ENCODE measurements around the gene ATP8B4.

Gene ATP8B4

DNA sequence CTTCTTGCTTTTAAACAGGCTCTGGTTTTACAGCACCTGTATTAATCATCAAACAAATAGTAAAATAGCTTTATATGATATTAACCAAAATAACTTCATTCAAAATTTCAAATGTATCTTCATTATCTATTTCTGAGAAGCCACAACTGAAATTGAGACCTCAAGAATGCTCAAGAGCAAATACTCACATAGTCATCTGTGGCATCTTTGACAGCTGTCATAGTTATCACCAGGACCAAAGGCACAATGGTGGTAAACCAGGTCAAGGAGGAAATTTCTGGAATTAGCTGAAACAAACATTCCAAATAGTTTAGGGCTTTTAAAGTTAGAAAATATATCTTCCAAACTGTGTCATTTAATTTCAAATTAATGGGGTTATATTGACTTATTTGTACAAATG is 74.6 kb downstream of the ATP8B4 start:
- ChIA-PET CTCF (no interaction called here), POLR2A (no interaction called here)
- DNase-seq (ENCODE audit: extremely low spot score): no peak
- TF ChIP-seq, protein P1, sequence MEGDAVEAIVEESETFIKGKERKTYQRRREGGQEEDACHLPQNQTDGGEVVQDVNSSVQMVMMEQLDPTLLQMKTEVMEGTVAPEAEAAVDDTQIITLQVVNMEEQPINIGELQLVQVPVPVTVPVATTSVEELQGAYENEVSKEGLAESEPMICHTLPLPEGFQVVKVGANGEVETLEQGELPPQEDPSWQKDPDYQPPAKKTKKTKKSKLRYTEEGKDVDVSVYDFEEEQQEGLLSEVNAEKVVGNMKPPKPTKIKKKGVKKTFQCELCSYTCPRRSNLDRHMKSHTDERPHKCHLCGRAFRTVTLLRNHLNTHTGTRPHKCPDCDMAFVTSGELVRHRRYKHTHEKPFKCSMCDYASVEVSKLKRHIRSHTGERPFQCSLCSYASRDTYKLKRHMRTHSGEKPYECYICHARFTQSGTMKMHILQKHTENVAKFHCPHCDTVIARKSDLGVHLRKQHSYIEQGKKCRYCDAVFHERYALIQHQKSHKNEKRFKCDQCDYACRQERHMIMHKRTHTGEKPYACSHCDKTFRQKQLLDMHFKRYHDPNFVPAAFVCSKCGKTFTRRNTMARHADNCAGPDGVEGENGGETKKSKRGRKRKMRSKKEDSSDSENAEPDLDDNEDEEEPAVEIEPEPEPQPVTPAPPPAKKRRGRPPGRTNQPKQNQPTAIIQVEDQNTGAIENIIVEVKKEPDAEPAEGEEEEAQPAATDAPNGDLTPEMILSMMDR (IDR thresholded peaks at IDR 0.05; ENCODE audit: control extremely low read depth, extremely low read depth, low read depth, missing control alignments): no peak

DNA sequence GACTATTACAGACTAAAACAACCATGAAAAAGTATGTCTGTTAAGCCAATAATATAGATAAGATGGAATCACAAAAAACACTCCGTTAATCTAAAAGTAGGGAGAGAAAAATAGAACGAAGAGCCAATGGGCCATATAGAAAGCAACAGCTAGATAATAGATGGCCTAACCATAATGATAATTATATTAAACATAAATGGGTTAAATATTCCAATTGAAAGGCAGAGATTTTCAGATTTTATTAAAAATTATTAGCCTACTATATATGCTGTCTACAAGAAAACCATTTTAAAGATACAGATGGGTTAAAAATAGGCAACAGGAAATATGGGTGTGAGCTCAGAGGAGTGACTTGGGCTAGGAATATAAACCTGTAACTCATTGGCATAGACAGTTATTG is 76.3 kb downstream of the ATP8B4 start:
- POLR2A ChIA-PET: no interaction called here
- TF ChIP-seq, protein P1 (IDR thresholded peaks at IDR 0.05; ENCODE audit: control extremely low read depth, extremely low read depth, low read depth, missing control alignments): no peak
- CTCF ChIA-PET: interaction anchor here (1.4 to 1.8 kb wide), 2 partner anchors 9 to 69 kb away, joined by 3 to 5 read pairs; no protein-coding TSS in a partner anchor
- DNase-seq (ENCODE audit: extremely low spot score): no peak

DNA sequence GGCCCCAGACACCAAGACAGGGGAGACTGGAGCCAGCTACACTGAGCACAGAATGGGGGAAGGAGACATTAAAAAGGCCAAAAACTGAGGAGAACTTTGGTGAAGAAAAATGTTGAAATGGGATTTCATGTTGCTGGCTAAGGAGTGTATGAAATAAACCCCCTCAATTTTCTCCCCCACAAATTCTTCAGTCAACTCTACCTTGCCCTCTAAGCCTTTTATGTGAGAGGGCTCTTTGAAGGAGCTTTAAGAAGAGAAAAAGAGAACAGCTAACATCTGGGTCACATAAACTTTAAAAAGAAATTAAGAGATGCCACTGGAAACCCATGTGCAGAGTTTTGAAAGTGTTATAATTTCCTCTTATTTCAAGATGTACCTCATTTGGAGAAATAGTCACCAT is 88.6 kb downstream of the ATP8B4 start:
- ChIA-PET CTCF (interaction anchor here (1.2 to 1.3 kb wide), 2 partner anchors 12 to 21 kb away, joined by 3 to 4 read pairs; no protein-coding TSS in a partner anchor), POLR2A (no interaction called here)
- no peak for DNase-seq (ENCODE audit: extremely low spot score)
- TF ChIP-seq, protein P1 (IDR thresholded peaks at IDR 0.05; ENCODE audit: control extremely low read depth, extremely low read depth, low read depth, missing control alignments): no peak

DNA sequence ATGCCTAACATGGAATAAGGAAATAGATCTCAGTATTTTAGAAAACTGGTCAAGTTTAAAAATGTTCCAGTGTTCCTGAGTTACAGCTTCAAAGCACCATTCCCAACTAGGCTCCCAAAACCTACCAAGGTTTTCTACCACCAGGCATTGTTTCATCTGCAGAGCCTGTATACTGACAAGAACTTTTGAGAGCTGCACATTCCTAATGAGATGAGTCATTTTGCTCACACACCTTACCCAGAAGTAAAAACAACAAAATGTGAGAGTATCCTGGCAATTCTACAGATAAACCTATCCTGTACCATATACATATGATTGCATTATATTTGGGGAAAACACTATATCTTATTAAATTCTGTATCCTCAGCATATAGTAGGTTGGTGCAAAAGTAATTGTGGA is 90.7 kb downstream of the ATP8B4 start:
- POLR2A ChIA-PET: no interaction called here
- DNase-seq (ENCODE audit: extremely low spot score): no peak
- TF ChIP-seq, protein P1 (IDR thresholded peaks at IDR 0.05; ENCODE audit: control extremely low read depth, extremely low read depth, low read depth, missing control alignments): no peak
- CTCF ChIA-PET: interaction anchor here (1.0 kb wide), 1 partner anchor 10 kb away, joined by 3 read pairs; no protein-coding TSS in a partner anchor

DNA sequence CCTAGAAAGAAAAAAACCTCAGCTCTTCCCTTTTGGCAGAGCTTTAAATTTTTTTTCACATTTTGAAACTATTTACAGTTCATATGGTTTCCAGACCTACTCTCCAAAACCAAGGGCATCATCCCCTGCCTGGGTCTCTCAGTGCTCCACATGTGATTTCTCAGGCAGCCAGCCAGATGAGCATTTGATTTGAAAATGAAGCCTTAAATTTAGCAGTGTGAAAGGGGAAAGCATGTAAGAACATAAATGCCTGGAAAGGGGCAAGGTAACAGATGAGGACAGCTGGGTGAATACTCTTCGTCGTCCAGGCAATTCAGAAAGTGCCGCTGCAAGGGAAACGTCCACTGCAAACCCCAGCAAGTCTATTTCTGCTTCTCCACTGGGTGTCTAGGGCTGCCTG is 94.8 kb downstream of the ATP8B4 start:
- DNase-seq (ENCODE audit: extremely low spot score): no peak
- POLR2A ChIA-PET: no interaction called here
- CTCF ChIA-PET: no interaction called here
- TF ChIP-seq, protein P1 (IDR thresholded peaks at IDR 0.05; ENCODE audit: control extremely low read depth, extremely low read depth, low read depth, missing control alignments): no peak

DNA sequence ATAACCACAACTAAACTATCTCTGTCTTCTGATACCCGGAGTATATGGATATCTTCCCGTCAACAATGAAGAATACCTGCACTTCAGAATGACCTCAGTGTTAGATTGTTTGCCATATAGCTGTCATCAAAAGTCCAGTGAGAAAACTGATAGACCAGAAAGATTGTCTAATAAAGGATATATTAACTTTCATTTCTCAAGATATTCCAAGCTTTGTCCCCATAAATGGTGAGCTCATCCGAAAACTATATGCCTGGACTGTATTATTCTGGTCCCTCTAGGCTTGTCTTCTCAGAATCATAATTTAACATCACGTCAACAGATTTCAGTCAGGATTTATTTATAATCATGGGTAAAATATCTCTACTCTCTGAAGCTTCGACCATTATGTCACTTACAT is 100.5 kb downstream of the ATP8B4 start:
- CTCF ChIA-PET: interaction anchor here (1.0 to 2.9 kb wide), 3 partner anchors 10 to 14 kb away, joined by 3 to 18 read pairs (median 4); no protein-coding TSS in a partner anchor
- DNase-seq (ENCODE audit: extremely low spot score): no peak
- TF ChIP-seq, protein P1 (IDR thresholded peaks at IDR 0.05; ENCODE audit: control extremely low read depth, extremely low read depth, low read depth, missing control alignments): no peak
- POLR2A ChIA-PET: no interaction called here

Data from GM10248 (cell line).